Colonic mucosa (tissue), 4 donors: Measurements from ENCODE around the gene PLCB4. TPM values are rescaled to one million over a fixed set of nuclear protein-coding genes. Genes with fewer than 3 reads are reported as not detected.

Experiments used
- DNase-seq: peaks from one replicate; pipeline ENCODE4 v3.0.0-alpha.2; 2020
- H3K27ac ChIP-seq: fragments of 200-600 bp; one replicate; pipeline ENCODE4 v1.8.0; 2021
- H3K27me3 ChIP-seq: fragments of 200-600 bp; one replicate; pipeline ENCODE4 v1.8.0; 2021
- H3K36me3 ChIP-seq: fragments of 200-600 bp; one replicate; pipeline ENCODE4 v1.8.0; 2021
- H3K4me1 ChIP-seq: fragments of 200-600 bp; one replicate; pipeline ENCODE4 v1.8.0; 2021; ENCODE audit warnings: mild to moderate bottlenecking
- H3K4me3 ChIP-seq: fragments of 200-600 bp; one replicate; pipeline ENCODE4 v1.8.0; 2021
- H3K9ac ChIP-seq, 2 donors: one replicate each; pipeline ENCODE4 v1.7.0; 2013; ENCODE audit warnings: control low read depth in 2 of 2, low read depth in 2 of 2, low read length in 2 of 2
- H3K9me3 ChIP-seq: fragments of 200-600 bp; one replicate; pipeline ENCODE4 v1.8.0; 2021
- CTCF ChIP-seq: fragments of 200-600 bp; IDR thresholded peaks from one replicate; pipeline ENCODE4 v1.8.0; 2022; ENCODE audit warnings: antibody characterized with exemption, mild to moderate bottlenecking
- intact Hi-C: fragments of 100-400 bp; cut with DNase I; formaldehyde crosslinking; loops from one replicate; pipeline ENCODE4 v1.14.1; 2022
- total RNA-seq, 2 donors: library from RNA; stranded (reverse); fragmentation: NEBNext Ultra II Directional in 1 of 2; extraction: Animal tissue kit (Norgen Biotek cat#: 25700) in 1 of 2; gene quantifications; one replicate each; pipeline ENCODE4 v1.2.1, GENCODE V29; 2021
- donor health status: healthy.
- donor health status: DM: no; HTN: no; CAD: no.
- donor health status: DM: no; HTN: no; CAD: no.

The PLCB4 gene
- total RNA-seq, 2 donors from 2014 or later = 39.4 to 39.5 TPM

- intact Hi-C loops = no loop called here
- Histone ChIP-seq H3K36me3 (no peaks in the 10 kb centered on the region), H3K27me3 (no peaks in the 10 kb centered on the region), H3K27ac (no peak overlapping the region), H3K9me3 (no peaks in the 10 kb centered on the region), H3K4me3 (no peak overlapping the region), H3K4me1 (no peaks in the 10 kb centered on the region), H3K9ac (no peak overlapping the region)
- DNase-seq = no peak
- TF ChIP-seq CTCF = no peak
These were observed 269.2 kb downstream of the PLCB4 start for GRCh38 chr20:9338101-9338500.

GRCh38 chr20:9339708-9340107 is 270.8 kb downstream of the PLCB4 start:
- Histone ChIP-seq H3K36me3 (no peaks in the 10 kb centered on the region), H3K4me1 (no peaks in the 10 kb centered on the region), H3K4me3 (no peak overlapping the region), H3K9ac (no peak overlapping the region), H3K27me3 (no peaks in the 10 kb centered on the region), H3K27ac (no peak overlapping the region), H3K9me3 (no peaks in the 10 kb centered on the region)
- no peak for TF ChIP-seq CTCF
- no peak for DNase-seq
- intact Hi-C loops = no loop called here

GRCh38 chr20:9342651-9343050 is 273.8 kb downstream of the PLCB4 start:
- H3K36me3 ChIP-seq = no peaks in the 10 kb centered on the region
- TF ChIP-seq CTCF = no peak
- H3K27me3 ChIP-seq = no peaks in the 10 kb centered on the region
- no peaks in the 10 kb centered on the region for H3K9me3 ChIP-seq
- no peak overlapping the region for H3K27ac ChIP-seq
- no peak for DNase-seq
- no peak overlapping the region for H3K9ac ChIP-seq
- no peaks in the 10 kb centered on the region for H3K4me1 ChIP-seq
- no peak overlapping the region for H3K4me3 ChIP-seq
- intact Hi-C loops = no loop called here

GRCh38 chr20:9344083-9344920 is 275.4 kb downstream of the PLCB4 start:
- no peak for DNase-seq
- intact Hi-C loops = no loop called here
- TF ChIP-seq CTCF = no peak
- Histone ChIP-seq H3K9me3 (no peaks in the 10 kb centered on the region), H3K27me3 (no peaks in the 10 kb centered on the region), H3K9ac (no peak overlapping the region), H3K4me3 (no peak overlapping the region), H3K36me3 (no peaks in the 10 kb centered on the region), H3K4me1 (no peaks in the 10 kb centered on the region), H3K27ac (no peak overlapping the region)

GRCh38 chr20:9348316-9348715 is 279.4 kb downstream of the PLCB4 start:
- DNase-seq = no peak
- no peaks in the 10 kb centered on the region for H3K27me3 ChIP-seq
- no peaks in the 10 kb centered on the region for H3K4me1 ChIP-seq
- no peak for TF ChIP-seq CTCF
- intact Hi-C loops = no loop called here
- H3K36me3 ChIP-seq = no peaks in the 10 kb centered on the region
- H3K9me3 ChIP-seq = no peaks in the 10 kb centered on the region
- no peak overlapping the region for H3K27ac ChIP-seq
- no peak overlapping the region for H3K9ac ChIP-seq
- no peak overlapping the region for H3K4me3 ChIP-seq
